SK-N-SH treated with all-trans-retinoic acid at 6 μM for 48 hours (cell line): Measurements from ENCODE around the gene PIK3R1.

Experiments used
- ATAC-seq: fragments of 200-7000 bp; cut with Tn5 transposase; 3 replicates; pipeline ENCODE4 v1.9.1; 2020; ENCODE audit warnings: mild to moderate bottlenecking, moderate library complexity
- BACH2 ChIP-seq: fragments of 250-450 bp; sonication (Bioruptor Pico); IDR thresholded peaks from 2 replicates; pipeline ENCODE4 v1.9.0; 2021; ENCODE audit warnings: mild to moderate bottlenecking, borderline replicate concordance
- CREB5 ChIP-seq: fragments of 250-450 bp; sonication (Bioruptor Pico); IDR thresholded peaks from 2 replicates; pipeline ENCODE4 v1.5.1; 2020; ENCODE audit warnings: low read depth, mild to moderate bottlenecking, moderate library complexity
- CSDC2 ChIP-seq: fragments of 250-450 bp; sonication (Bioruptor Pico); IDR thresholded peaks from 2 replicates; pipeline ENCODE4 v1.5.0; 2020; ENCODE audit warnings: mild to moderate bottlenecking, moderate library complexity
- CSRNP3 ChIP-seq: fragments of 250-450 bp; sonication (Bioruptor Pico); IDR thresholded peaks from 2 replicates; pipeline ENCODE4 v1.5.1; 2021; ENCODE audit warnings: mild to moderate bottlenecking, moderate library complexity
- ESRRG ChIP-seq: fragments of 250-450 bp; sonication (Bioruptor Pico); IDR thresholded peaks from 2 replicates; pipeline ENCODE4 v1.6.1; 2021; ENCODE audit warnings: mild to moderate bottlenecking
- GLIS3 ChIP-seq: fragments of 250-450 bp; sonication (Bioruptor Pico); IDR thresholded peaks from 2 replicates; pipeline ENCODE4 v1.5.0; 2020; ENCODE audit warnings: mild to moderate bottlenecking, moderate library complexity
- OSR1 ChIP-seq: fragments of 250-450 bp; sonication (Bioruptor Pico); IDR thresholded peaks from 2 replicates; pipeline ENCODE4 v1.8.0; 2022; ENCODE audit warnings: moderate library complexity, mild to moderate bottlenecking, inconsistent platforms
- PATZ1 ChIP-seq: fragments of 250-450 bp; sonication (Bioruptor Pico); IDR thresholded peaks from 2 replicates; pipeline ENCODE4 v1.8.0; 2020; ENCODE audit warnings: mild to moderate bottlenecking, moderate library complexity, borderline replicate concordance
- POU6F1 ChIP-seq: fragments of 250-450 bp; sonication (Bioruptor Pico); IDR thresholded peaks from 2 replicates; pipeline ENCODE4 v1.8.0; 2021; ENCODE audit warnings: low read depth, mild to moderate bottlenecking, moderate library complexity, borderline replicate concordance
- PPARA ChIP-seq: fragments of 250-450 bp; sonication (Bioruptor Pico); IDR thresholded peaks from 2 replicates; pipeline ENCODE4 v1.5.0; 2020; ENCODE audit warnings: mild to moderate bottlenecking, borderline replicate concordance
- SNAI2 ChIP-seq: fragments of 250-450 bp; sonication (Bioruptor Pico); IDR thresholded peaks from 2 replicates; pipeline ENCODE4 v1.5.0; 2020; ENCODE audit warnings: mild to moderate bottlenecking, moderate library complexity
- TCF4 ChIP-seq: fragments of 250-450 bp; sonication (Bioruptor Pico); IDR thresholded peaks from 2 replicates; pipeline ENCODE4 v1.8.0; 2021; ENCODE audit warnings: mild to moderate bottlenecking, moderate library complexity, borderline replicate concordance
- TOX ChIP-seq: fragments of 250-450 bp; sonication (Bioruptor Pico); IDR thresholded peaks from 2 replicates; pipeline ENCODE4 v1.8.0; 2021; ENCODE audit warnings: mild to moderate bottlenecking, moderate library complexity, borderline replicate concordance
- TSHZ2 ChIP-seq: fragments of 250-450 bp; sonication (Bioruptor Pico); IDR thresholded peaks from 2 replicates; pipeline ENCODE4 v1.5.0; 2020; ENCODE audit warnings: mild to moderate bottlenecking, moderate library complexity
- ZC3H10 ChIP-seq: fragments of 250-450 bp; sonication (Bioruptor Pico); IDR thresholded peaks from 2 replicates; pipeline ENCODE4 v1.5.1; 2021; ENCODE audit warnings: mild to moderate bottlenecking, moderate library complexity
- ZFP3 ChIP-seq: fragments of 250-450 bp; sonication (Bioruptor Pico); IDR thresholded peaks from 2 replicates; pipeline ENCODE4 v1.5.0; 2020; ENCODE audit warnings: mild to moderate bottlenecking, moderate library complexity
- ZNF565 ChIP-seq: fragments of 450-650 bp; formaldehyde crosslinking; conservative IDR thresholded peaks from 2 replicates; pipeline ENCODE4 v1.5.0; 2020; ENCODE audit warnings: low read depth, mild to moderate bottlenecking, moderate library complexity
- ZNF70 ChIP-seq: fragments of 450-650 bp; formaldehyde crosslinking; IDR thresholded peaks from 2 replicates; pipeline ENCODE4 v1.5.0; 2020; ENCODE audit warnings: mild to moderate bottlenecking, moderate library complexity
- ZNF8 ChIP-seq: fragments of 450-650 bp; formaldehyde crosslinking; IDR thresholded peaks from 2 replicates; pipeline ENCODE4 v1.5.0; 2020; ENCODE audit warnings: mild to moderate bottlenecking, moderate library complexity

PIK3R1 gene

GRCh38 chr5:68330574-68330973 lies 115.0 kb downstream of the PIK3R1 start:
- ATAC-seq, result peak; percentile 67

More at GRCh38 chr5:68330574-68330973, 115.0 kb downstream of the PIK3R1 start:
- TF ChIP-seq SNAI2 (CRISPR knock-in tag) (no peak), PATZ1 (CRISPR knock-in tag) (no peak), OSR1 (CRISPR knock-in tag) (no peak), TOX (CRISPR knock-in tag) (no peak), POU6F1 (CRISPR knock-in tag) (no peak), BACH2 (no peak), TCF4 (CRISPR knock-in tag) (no peak), TSHZ2 (no peak), ZC3H10 (CRISPR knock-in tag) (no peak), PPARA (CRISPR knock-in tag) (no peak), ZNF565 (CRISPR knock-in tag) (no peak), ZNF70 (no peak), GLIS3 (CRISPR knock-in tag) (no peak), CSDC2 (CRISPR knock-in tag) (no peak), CSRNP3 (CRISPR knock-in tag) (no peak), ZNF8 (CRISPR knock-in tag) (no peak), CREB5 (CRISPR knock-in tag) (no peak), ESRRG (CRISPR knock-in tag) (no peak), ZFP3 (CRISPR knock-in tag) (no peak)
